A673 (cell line): Measurements from ENCODE around the gene SPATA16.

ENCODE experiments used
- EZH2 ChIP-seq: fragments of 200-600 bp; sonication (generic); IDR thresholded peaks from 2 replicates; pipeline ENCODE4 v1.6.1; 2017; ENCODE audit warnings: borderline replicate concordance, low read depth, mild to moderate bottlenecking, mixed read lengths, antibody characterized with exemption, low read length; ENCODE audit not compliant: poor library complexity, severe bottlenecking
- TF ChIP-seq, protein P1 (sequence below): fragments of 300-800, 200-600 bp; sonication (generic); conservative IDR thresholded peaks from 2 replicates; pipeline ENCODE4 v1.5.1; 2017; ENCODE audit warnings: low read depth, mild to moderate bottlenecking, antibody characterized with exemption, low read length, moderate library complexity, mixed read lengths

DNA sequence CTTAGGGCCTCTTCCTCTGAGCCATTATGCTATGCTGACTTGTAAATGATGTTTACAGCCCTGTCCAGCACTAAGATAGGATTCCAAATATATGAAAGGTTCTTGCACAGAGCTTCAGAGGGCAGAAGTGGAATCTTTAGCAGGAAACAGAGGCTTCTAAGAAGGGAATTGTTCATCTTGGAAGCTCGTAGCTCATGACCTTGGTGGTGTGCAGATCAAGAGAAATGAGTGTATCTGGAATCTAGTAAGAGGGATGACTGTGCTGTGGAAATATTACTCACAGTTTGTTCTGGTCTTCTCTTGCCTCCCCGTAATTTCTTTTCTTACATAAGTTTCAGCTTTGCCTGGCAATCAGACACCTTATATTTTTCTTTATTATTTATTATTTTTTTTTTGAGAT lies 175.8 kb downstream of the SPATA16 start:
- TF ChIP-seq, protein P1, sequence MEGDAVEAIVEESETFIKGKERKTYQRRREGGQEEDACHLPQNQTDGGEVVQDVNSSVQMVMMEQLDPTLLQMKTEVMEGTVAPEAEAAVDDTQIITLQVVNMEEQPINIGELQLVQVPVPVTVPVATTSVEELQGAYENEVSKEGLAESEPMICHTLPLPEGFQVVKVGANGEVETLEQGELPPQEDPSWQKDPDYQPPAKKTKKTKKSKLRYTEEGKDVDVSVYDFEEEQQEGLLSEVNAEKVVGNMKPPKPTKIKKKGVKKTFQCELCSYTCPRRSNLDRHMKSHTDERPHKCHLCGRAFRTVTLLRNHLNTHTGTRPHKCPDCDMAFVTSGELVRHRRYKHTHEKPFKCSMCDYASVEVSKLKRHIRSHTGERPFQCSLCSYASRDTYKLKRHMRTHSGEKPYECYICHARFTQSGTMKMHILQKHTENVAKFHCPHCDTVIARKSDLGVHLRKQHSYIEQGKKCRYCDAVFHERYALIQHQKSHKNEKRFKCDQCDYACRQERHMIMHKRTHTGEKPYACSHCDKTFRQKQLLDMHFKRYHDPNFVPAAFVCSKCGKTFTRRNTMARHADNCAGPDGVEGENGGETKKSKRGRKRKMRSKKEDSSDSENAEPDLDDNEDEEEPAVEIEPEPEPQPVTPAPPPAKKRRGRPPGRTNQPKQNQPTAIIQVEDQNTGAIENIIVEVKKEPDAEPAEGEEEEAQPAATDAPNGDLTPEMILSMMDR = no peak
- no peak for TF ChIP-seq EZH2
